ENCODE data around the gene IGFN1.

- TF ChIP-seq CTCF (IDR thresholded peaks at IDR 0.05; ENCODE audit: control extremely low read depth in 1 of 3, insufficient read depth in 1 of 3, low read depth in 1 of 3, low read length in 3 of 3), result no peak
- TF ChIP-seq EZH2 (IDR thresholded peaks at IDR 0.05; ENCODE audit: low read depth, low read length, severe bottlenecking), result no peak
- no peak for TF ChIP-seq EP300 (IDR thresholded peaks at IDR 0.05; ENCODE audit: borderline replicate concordance in 1 of 2, low read depth in 2 of 2, low read length in 2 of 2)
- TF ChIP-seq TCF12 (IDR thresholded peaks at IDR 0.05; ENCODE audit: low read depth, low read length), result no peak
These were observed 79.3 kb downstream of the IGFN1 start for GRCh38 chr1:201269900-201270410.

Measured in H1 (cell line).